Effector memory CD4-positive, alpha-beta T cell (primary cell): ENCODE data around the gene ACLY.
"Not testable (repeated sequence)": the region's sequence is repeated elsewhere in the genome, so short reads cannot be mapped to it uniquely, and the experiment has no call there.

Source experiments
- DNase-seq, 3 donors: peaks; one replicate each; pipeline ENCODE4 v3.0.0-alpha.2; 2020
- H3K27ac ChIP-seq: 2 replicates; pipeline ENCODE4 v1.7.0; 2013; ENCODE audit warnings: mild to moderate bottlenecking, low read length, moderate library complexity; ENCODE audit not compliant: insufficient read depth, poor library complexity, severe bottlenecking
- H3K27me3 ChIP-seq: replicated peaks from 2 replicates; pipeline ENCODE4 v1.7.0; 2013; ENCODE audit warnings: mild to moderate bottlenecking, low read length; ENCODE audit not compliant: insufficient read depth, control insufficient read depth, poor library complexity, severe bottlenecking
- H3K36me3 ChIP-seq: 2 replicates; pipeline ENCODE4 v1.7.0; 2013; ENCODE audit warnings: mild to moderate bottlenecking, low read length, moderate library complexity; ENCODE audit not compliant: control insufficient read depth, insufficient read depth
- H3K4me1 ChIP-seq: 2 replicates; pipeline ENCODE4 v1.7.0; 2013; ENCODE audit warnings: low read length, mild to moderate bottlenecking; ENCODE audit not compliant: control insufficient read depth, insufficient read depth, poor library complexity, severe bottlenecking
- H3K4me3 ChIP-seq: 2 replicates; pipeline ENCODE4 v1.7.0; 2013; ENCODE audit warnings: low read length, low read depth, mild to moderate bottlenecking; ENCODE audit not compliant: insufficient read depth, poor library complexity, severe bottlenecking
- H3K9me3 ChIP-seq: 2 replicates; pipeline ENCODE4 v1.7.0; 2013; ENCODE audit warnings: mild to moderate bottlenecking, low read length, moderate library complexity; ENCODE audit not compliant: control insufficient read depth

ACLY gene

GRCh38 chr17:41860254-41860931, 58.4 kb downstream of the ACLY start:
- Histone ChIP-seq H3K4me3 (no peak overlapping the region), H3K27me3 (no peaks in the 10 kb centered on the region), H3K9me3 (no peaks in the 10 kb centered on the region), H3K4me1 (peaks cover 17% of the 10 kb centered on the region), H3K36me3 (no peaks in the 10 kb centered on the region), H3K27ac (no peak overlapping the region)
- DNase-seq: no peak

GRCh38 chr17:41851382-41851781, 67.4 kb downstream of the ACLY start:
- H3K36me3 ChIP-seq: peaks cover 18% of the 10 kb centered on the region
- DNase-seq, H3K4me1 ChIP-seq, H3K27ac ChIP-seq, H3K27me3 ChIP-seq, H3K4me3 ChIP-seq, H3K9me3 ChIP-seq: not testable (repeated sequence)

- DNase-seq: no peak
- Histone ChIP-seq H3K4me3 (no peak overlapping the region), H3K36me3 (peaks cover 15% of the 10 kb centered on the region), H3K9me3 (no peaks in the 10 kb centered on the region), H3K4me1 (no peaks in the 10 kb centered on the region), H3K27me3 (no peaks in the 10 kb centered on the region), H3K27ac (no peak overlapping the region)
Observed at GRCh38 chr17:41849251-41849990, 69.3 kb downstream of the ACLY start.

GRCh38 chr17:41848788-41849187, 70.0 kb downstream of the ACLY start:
- Histone ChIP-seq H3K4me3 (no peak overlapping the region), H3K9me3 (no peaks in the 10 kb centered on the region), H3K4me1 (no peaks in the 10 kb centered on the region), H3K36me3 (peaks cover 8% of the 10 kb centered on the region), H3K27ac (no peak overlapping the region), H3K27me3 (no peaks in the 10 kb centered on the region)
- no peak for DNase-seq

GRCh38 chr17:41844971-41845370, 73.8 kb downstream of the ACLY start:
- no peaks in the 10 kb centered on the region for H3K4me1 ChIP-seq
- H3K4me3 ChIP-seq: no peak overlapping the region
- no peak overlapping the region for H3K27ac ChIP-seq
- H3K36me3 ChIP-seq: peaks cover 4% of the 10 kb centered on the region
- no peaks in the 10 kb centered on the region for H3K27me3 ChIP-seq
- no peaks in the 10 kb centered on the region for H3K9me3 ChIP-seq
- DNase-seq: no peak

- H3K27me3 ChIP-seq, H3K9me3 ChIP-seq, H3K4me3 ChIP-seq, H3K4me1 ChIP-seq, H3K27ac ChIP-seq, H3K36me3 ChIP-seq, DNase-seq: not testable (repeated sequence)
Observed at GRCh38 chr17:41840781-41841180, 78.0 kb downstream of the ACLY start.

GRCh38 chr17:41839448-41839847, 79.3 kb downstream of the ACLY start:
- not testable (repeated sequence) for H3K27ac ChIP-seq, H3K36me3 ChIP-seq, H3K4me3 ChIP-seq, H3K9me3 ChIP-seq, DNase-seq, H3K27me3 ChIP-seq
- H3K4me1 ChIP-seq: peaks cover 11% of the 10 kb centered on the region

GRCh38 chr17:41837761-41838538, 80.8 kb downstream of the ACLY start, which contains the start of gene KLHL10:
Gene KLHL10, plus strand, starts transcription at chr17:41837825. Its CDS starts 108 bp downstream, at chr17:41837933.
- DNase-seq: no peak

GRCh38 chr17:41836550-41837196, 82.1 kb downstream of the ACLY start:
- peak overlapping the region; percentile 79 for H3K4me3 ChIP-seq
- H3K27me3 ChIP-seq: no peaks in the 10 kb centered on the region
- peaks cover 11% of the 10 kb centered on the region for H3K4me1 ChIP-seq
- no peak for DNase-seq
- H3K27ac ChIP-seq: no peak overlapping the region
- H3K36me3 ChIP-seq: no peaks in the 10 kb centered on the region
- no peaks in the 10 kb centered on the region for H3K9me3 ChIP-seq

More at GRCh38 chr17:41837761-41838538, 80.8 kb downstream of the ACLY start, which contains the start of gene KLHL10:
- H3K4me3 ChIP-seq: peak within 1 kb of the TSS; percentile 79
- H3K4me1 ChIP-seq: peaks cover 11% of the 10 kb centered on the region
- H3K27me3 ChIP-seq: no peaks in the 10 kb centered on the region
- no peaks in the 10 kb centered on the region for H3K9me3 ChIP-seq
- no peak within 1 kb of the TSS for H3K27ac ChIP-seq
- H3K36me3 ChIP-seq: no peaks in the 10 kb centered on the region
